ENCODE results near the gene TMEM79.

DNA sequence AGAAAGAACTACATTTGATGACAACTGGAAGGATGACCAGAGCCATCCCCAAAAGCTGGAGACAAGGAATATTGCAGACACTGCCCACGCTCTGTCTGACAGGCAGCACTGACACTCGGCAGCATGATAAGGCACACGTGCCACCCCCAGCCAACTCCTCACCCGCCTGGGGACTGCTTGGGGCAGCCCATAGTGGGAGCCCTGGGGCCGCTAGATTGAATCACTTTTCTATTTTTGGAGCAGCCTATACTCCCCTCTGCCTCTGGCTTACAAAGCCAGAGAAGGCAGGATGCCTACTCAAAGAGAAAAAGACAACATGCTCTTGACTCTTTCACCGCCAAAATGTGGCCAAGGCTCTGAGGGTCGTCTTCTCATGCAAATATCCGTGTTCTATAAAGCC, 2.8 kb upstream of the TMEM79 start:
- TF ChIP-seq POLR2A (IDR thresholded peaks at IDR 0.05; ENCODE audit: extremely low read depth, insufficient read length) (no peak), MYC (IDR thresholded peaks at IDR 0.05; ENCODE audit: low read depth, low read length) (no peak)
- TF ChIP-seq, protein P1, sequence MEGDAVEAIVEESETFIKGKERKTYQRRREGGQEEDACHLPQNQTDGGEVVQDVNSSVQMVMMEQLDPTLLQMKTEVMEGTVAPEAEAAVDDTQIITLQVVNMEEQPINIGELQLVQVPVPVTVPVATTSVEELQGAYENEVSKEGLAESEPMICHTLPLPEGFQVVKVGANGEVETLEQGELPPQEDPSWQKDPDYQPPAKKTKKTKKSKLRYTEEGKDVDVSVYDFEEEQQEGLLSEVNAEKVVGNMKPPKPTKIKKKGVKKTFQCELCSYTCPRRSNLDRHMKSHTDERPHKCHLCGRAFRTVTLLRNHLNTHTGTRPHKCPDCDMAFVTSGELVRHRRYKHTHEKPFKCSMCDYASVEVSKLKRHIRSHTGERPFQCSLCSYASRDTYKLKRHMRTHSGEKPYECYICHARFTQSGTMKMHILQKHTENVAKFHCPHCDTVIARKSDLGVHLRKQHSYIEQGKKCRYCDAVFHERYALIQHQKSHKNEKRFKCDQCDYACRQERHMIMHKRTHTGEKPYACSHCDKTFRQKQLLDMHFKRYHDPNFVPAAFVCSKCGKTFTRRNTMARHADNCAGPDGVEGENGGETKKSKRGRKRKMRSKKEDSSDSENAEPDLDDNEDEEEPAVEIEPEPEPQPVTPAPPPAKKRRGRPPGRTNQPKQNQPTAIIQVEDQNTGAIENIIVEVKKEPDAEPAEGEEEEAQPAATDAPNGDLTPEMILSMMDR (IDR thresholded peaks at IDR 0.05; ENCODE audit: low read depth, low read length), result peak; percentile 9
- TF ChIP-seq, protein P2, sequence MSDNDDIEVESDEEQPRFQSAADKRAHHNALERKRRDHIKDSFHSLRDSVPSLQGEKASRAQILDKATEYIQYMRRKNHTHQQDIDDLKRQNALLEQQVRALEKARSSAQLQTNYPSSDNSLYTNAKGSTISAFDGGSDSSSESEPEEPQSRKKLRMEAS (IDR thresholded peaks at IDR 0.05; ENCODE audit: low read depth, low read length), result peak; percentile 97
